NCI-H345 (cell line): ENCODE measurements around the gene PADI2.

Source experiments
- DNase-seq: peaks from one replicate; lab custom pipeline; 2025; lab: John Stamatoyannopoulos, UW

Gene PADI2

GRCh38 chr1:17112496-17113236 is 6.6 kb downstream of the PADI2 start:
- no peak for DNase-seq

GRCh38 chr1:17112076-17112475 is 7.2 kb downstream of the PADI2 start:
- no peak for DNase-seq

GRCh38 chr1:17110555-17110926 is 8.7 kb downstream of the PADI2 start:
- no peak for DNase-seq

GRCh38 chr1:17109892-17110554 is 9.2 kb downstream of the PADI2 start:
- peak; percentile 6 for DNase-seq

- DNase-seq = no peak
Measured at GRCh38 chr1:17108786-17109185, 10.5 kb downstream of the PADI2 start.

- no peak for DNase-seq
Measured at GRCh38 chr1:17108360-17108759, 10.9 kb downstream of the PADI2 start.

GRCh38 chr1:17104782-17105181 is 14.5 kb downstream of the PADI2 start:
- DNase-seq = no peak

GRCh38 chr1:17102232-17102631 is 17.0 kb downstream of the PADI2 start:
- DNase-seq = no peak

GRCh38 chr1:17101261-17101660 is 18.0 kb downstream of the PADI2 start:
- no peak for DNase-seq

GRCh38 chr1:17099616-17100340 is 19.5 kb downstream of the PADI2 start:
- no peak for DNase-seq

- no peak for DNase-seq
Measured at GRCh38 chr1:17098446-17099317, 20.6 kb downstream of the PADI2 start.

- no peak for DNase-seq
Measured at GRCh38 chr1:17097787-17098186, 21.5 kb downstream of the PADI2 start.

- no peak for DNase-seq
Measured at GRCh38 chr1:17097147-17097546, 22.1 kb downstream of the PADI2 start.

GRCh38 chr1:17096584-17096983 is 22.7 kb downstream of the PADI2 start:
- no peak for DNase-seq

- DNase-seq = no peak
Measured at GRCh38 chr1:17095141-17095540, 24.1 kb downstream of the PADI2 start.

- no peak for DNase-seq
Measured at GRCh38 chr1:17094664-17095063, 24.6 kb downstream of the PADI2 start.

- DNase-seq = no peak
Measured at GRCh38 chr1:17093822-17094393, 25.3 kb downstream of the PADI2 start.

GRCh38 chr1:17091252-17091651 is 28.0 kb downstream of the PADI2 start:
- DNase-seq = no peak

GRCh38 chr1:17089506-17089905 is 29.7 kb downstream of the PADI2 start:
- no peak for DNase-seq

- DNase-seq = no peak
Measured at GRCh38 chr1:17086751-17087150, 32.5 kb downstream of the PADI2 start.

GRCh38 chr1:17084787-17085186 is 34.5 kb downstream of the PADI2 start:
- no peak for DNase-seq

- DNase-seq = no peak
Measured at GRCh38 chr1:17082761-17083160, 36.5 kb downstream of the PADI2 start.
